ENCODE results near the gene CHEK2. TPM values are rescaled to one million over a fixed set of nuclear protein-coding genes. Genes with fewer than 3 reads are reported as not detected.
A peak's percentile ranks its signal among the peaks of the same experiment; 100 is the strongest.

Gene CHEK2
- total RNA-seq, 1 experiment from 2014 or later: 61.1 TPM

GRCh38 chr22:28742562-28742962 lies 942 bp upstream of the CHEK2 start:
- Mint-ChIP-seq H3K4me1 (peaks cover 20 to 29% of the 10 kb centered on the region in 2 experiments), H3K9me3 (no peaks in the 10 kb centered on the region), H3K36me3 (ENCODE audit: insufficient read depth in 1 of 3, low read depth in 3 of 3) (peaks cover 38 to 48% (median 46%) of the 10 kb centered on the region in 3 experiments; a peak in 6 of 7 replicates), H3K27me3 (ENCODE audit: low read depth) (no peaks in the 10 kb centered on the region), H3K27ac (peak overlapping the region; percentile 91 to 97 (median 94)), H3K4me3 (peak overlapping the region; percentile 79 to 91)
- DNase-seq: no peak
- Histone ChIP-seq H3K23me2 (ENCODE audit: insufficient read length, low read depth, low read length, poor library complexity, severe bottlenecking) (peaks cover 12% of the 10 kb centered on the region), H3K79me2 (ENCODE audit: insufficient read depth, low read length) (peaks cover 10% of the 10 kb centered on the region; the same call in 1 of the 2 replicates), H3K14ac (ENCODE audit: insufficient read depth, low read length) (no peak overlapping the region), H3K9ac (ENCODE audit: extremely low read depth, insufficient read length, low read length) (peak overlapping the region; percentile 30), H2BK15ac (ENCODE audit: low read depth, low read length) (no peak overlapping the region), H3K4me1 (ENCODE audit: insufficient read depth, low read length) (peaks cover 4% of the 10 kb centered on the region; the same call in 1 of the 2 replicates), H2AFZ (ENCODE audit: low read length) (no peak overlapping the region), H3T11ph (ENCODE audit: low read length) (no peak overlapping the region), H3K56ac (ENCODE audit: insufficient read length, low read depth, low read length) (no peak overlapping the region), H3K79me1 (ENCODE audit: insufficient read depth, low read depth, low read length, poor library complexity, severe bottlenecking) (no peaks in the 10 kb centered on the region), H3K9me3 (ENCODE audit: control insufficient read depth, low read depth, low read length) (no peaks in the 10 kb centered on the region), H2AK5ac (ENCODE audit: insufficient read length, low read length) (no peak overlapping the region), H3K27me3 (ENCODE audit: insufficient read depth, low read length) (no peaks in the 10 kb centered on the region), H3K27ac (ENCODE audit: insufficient read length, low read depth, low read length) (no peak overlapping the region), H3K18ac (ENCODE audit: insufficient read length, low read depth, low read length) (no peak overlapping the region), H3K4me2 (ENCODE audit: insufficient read depth, insufficient read length, low read length) (peak overlapping the region; percentile 82), H4K91ac (ENCODE audit: insufficient read length, low read depth, low read length) (no peak overlapping the region), H2BK5ac (ENCODE audit: insufficient read length, low read length) (no peak overlapping the region), H2BK120ac (ENCODE audit: low read depth, low read length, poor library complexity, severe bottlenecking) (no peak overlapping the region), H4K20me1 (ENCODE audit: control insufficient read depth, insufficient read depth, insufficient read length) (no peaks in the 10 kb centered on the region), H2BK12ac (ENCODE audit: insufficient read length, low read depth, low read length) (no peak overlapping the region), H4K8ac (replicated peaks; ENCODE audit: insufficient read length, low read depth, low read length) (no peak overlapping the region), H2BK20ac (ENCODE audit: low read depth, low read length, poor library complexity, severe bottlenecking) (no peak overlapping the region), H3K4ac (ENCODE audit: low read depth, low read length) (no peak overlapping the region), H3K23ac (ENCODE audit: insufficient read length, low read depth, low read length) (no peak overlapping the region), H4K5ac (ENCODE audit: insufficient read length, low read depth, low read length) (no peak overlapping the region)
- no peak for TF ChIP-seq CTCF (conservative IDR thresholded peaks at IDR 0.05)
- WGBS (ENCODE audit: extremely low coverage, insufficient read length, low lambda C conversion rate): 100% methylated on average over 1 of the region's 10 CpGs

Data from H9 (cell line).